ENCODE measurements around the gene RNF6. TPM values are rescaled to one million over a fixed set of nuclear protein-coding genes. Genes with fewer than 3 reads are reported as not detected.

RNF6 gene
- total and polyA plus RNA-seq, 2 donors (not counting 1 experiment from before 2014, with no cell fraction given) = 20.1 to 52.4 TPM

DNA sequence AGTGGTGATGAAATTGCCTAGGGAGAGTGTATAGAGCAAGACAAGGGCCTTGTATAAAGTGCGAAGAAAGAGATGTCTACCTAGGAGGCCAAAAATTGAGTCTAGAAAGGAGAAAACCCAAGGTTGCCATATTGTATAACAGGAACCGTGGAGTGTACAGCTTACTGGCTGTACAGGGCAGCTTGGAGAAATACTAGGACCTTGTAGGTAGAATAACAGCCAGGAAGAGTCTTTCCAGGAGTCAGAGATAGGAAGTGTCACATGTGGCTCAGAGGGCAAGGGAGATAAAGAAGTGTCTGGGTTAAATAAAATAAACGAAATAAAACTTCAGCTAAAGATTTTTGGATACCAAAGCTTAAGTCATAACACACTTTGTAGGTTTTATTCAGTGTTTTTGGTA, 44.2 kb upstream of the RNF6 start:
- ATAC-seq (ENCODE audit: low read depth) (no peak), DNase-seq (no peak)
- H3K27me3 ChIP-seq (replicated peaks in 1 of 4; ENCODE audit: control extremely low read depth in 1 of 4, control insufficient read depth in 3 of 4, insufficient read depth in 4 of 4, low read length in 3 of 4) = no peaks in the 10 kb centered on the region
- 100% methylated on average over 2 of the region's 3 CpGs for WGBS (ENCODE audit: insufficient coverage)
- H3K27ac Mint-ChIP-seq = no peak overlapping the region
- H3K27me3 Mint-ChIP-seq = no peaks in the 10 kb centered on the region
- H3K9me3 ChIP-seq (ENCODE audit: control extremely low read depth in 1 of 3, control insufficient read depth in 2 of 3, insufficient read depth in 1 of 3, low read length in 2 of 3) = peaks cover 0 to 10% (median 0%) of the 10 kb centered on the region in 3 donors
- peaks cover 96% of the 10 kb centered on the region for H3K79me2 ChIP-seq (ENCODE audit: control insufficient read depth, insufficient read depth, low read length)
- intact Hi-C loops (cut with micrococcal nuclease) = no loop called here
- no peak overlapping the region for H3K4me2 ChIP-seq (replicated peaks; ENCODE audit: low read depth, low read length, poor library complexity, severe bottlenecking)
- H3K36me3 ChIP-seq (replicated peaks in 1 of 2; ENCODE audit: control extremely low read depth in 1 of 2, control insufficient read depth in 1 of 2, extremely low read depth in 1 of 2, insufficient read depth in 2 of 2, low read length in 1 of 2) = no peaks in the 10 kb centered on the region
- no peaks in the 10 kb centered on the region for H3K9me3 Mint-ChIP-seq (ENCODE audit: insufficient read depth)
- CTCF ChIA-PET = interaction anchor here (0.5 to 1.7 kb wide), 3 partner anchors 44 to 111 kb away, joined by 3 to 5 read pairs (median 4); partner anchors contain the start of gene RNF6
- H3K9ac ChIP-seq (ENCODE audit: low read length) = no peak overlapping the region
- no peak overlapping the region for H2AFZ ChIP-seq (ENCODE audit: insufficient read depth, low read depth, low read length, poor library complexity, severe bottlenecking)
- POLR2A ChIA-PET = no interaction called here
- TF ChIP-seq EZH2 (IDR thresholded peaks at IDR 0.05; ENCODE audit: borderline replicate concordance, insufficient read depth, low read depth, low read length, poor library complexity, severe bottlenecking) (no peak), CTCF (IDR thresholded peaks at IDR 0.05) (no peak)
- no peak overlapping the region for H3K27ac ChIP-seq (ENCODE audit: low read length in 2 of 2)
- H4K20me1 ChIP-seq (ENCODE audit: control insufficient read depth, insufficient read depth, low read length, poor library complexity, severe bottlenecking) = peaks cover 46% of the 10 kb centered on the region
- peaks cover 31% of the 10 kb centered on the region for H3K4me1 Mint-ChIP-seq
- H3K4me1 ChIP-seq (ENCODE audit: control insufficient read depth in 2 of 2, insufficient read depth in 2 of 2, low read length in 2 of 2) = peaks cover 0 to 8% of the 10 kb centered on the region in 2 donors
- no peak overlapping the region for H3K4me3 Mint-ChIP-seq
- H3K4me3 ChIP-seq (ENCODE audit: control extremely low read depth in 1 of 5, extremely low read depth in 1 of 5, insufficient read depth in 1 of 5, low read depth in 2 of 5, low read length in 4 of 5) = no peak overlapping the region

GRCh38 chr13:26262156-26262555, 40.0 kb upstream of the RNF6 start:
- H3K9me3 Mint-ChIP-seq (ENCODE audit: insufficient read depth) = no peaks in the 10 kb centered on the region
- TF ChIP-seq CTCF (IDR thresholded peaks at IDR 0.05) (no peak), EZH2 (IDR thresholded peaks at IDR 0.05; ENCODE audit: borderline replicate concordance, insufficient read depth, low read depth, low read length, poor library complexity, severe bottlenecking) (no peak)
- H3K4me1 ChIP-seq (ENCODE audit: control insufficient read depth in 2 of 2, insufficient read depth in 2 of 2, low read length in 2 of 2) = peaks cover 0 to 8% of the 10 kb centered on the region in 2 donors
- H3K79me2 ChIP-seq (ENCODE audit: control insufficient read depth, insufficient read depth, low read length) = peaks cover 97% of the 10 kb centered on the region
- H2AFZ ChIP-seq (ENCODE audit: insufficient read depth, low read depth, low read length, poor library complexity, severe bottlenecking) = no peak overlapping the region
- H3K9ac ChIP-seq (ENCODE audit: low read length) = no peak overlapping the region
- peaks cover 0 to 10% (median 0%) of the 10 kb centered on the region in 3 donors for H3K9me3 ChIP-seq (ENCODE audit: control extremely low read depth in 1 of 3, control insufficient read depth in 2 of 3, insufficient read depth in 1 of 3, low read length in 2 of 3)
- ChIA-PET CTCF (no interaction called here), POLR2A (no interaction called here)
- peaks cover 28% of the 10 kb centered on the region for H4K20me1 ChIP-seq (ENCODE audit: control insufficient read depth, insufficient read depth, low read length, poor library complexity, severe bottlenecking)
- no peak overlapping the region for H3K4me3 ChIP-seq (ENCODE audit: control extremely low read depth in 1 of 5, extremely low read depth in 1 of 5, insufficient read depth in 1 of 5, low read depth in 2 of 5, low read length in 4 of 5)
- no peaks in the 10 kb centered on the region for H3K27me3 ChIP-seq (replicated peaks in 1 of 4; ENCODE audit: control extremely low read depth in 1 of 4, control insufficient read depth in 3 of 4, insufficient read depth in 4 of 4, low read length in 3 of 4)
- no peaks in the 10 kb centered on the region for H3K36me3 ChIP-seq (replicated peaks in 1 of 2; ENCODE audit: control extremely low read depth in 1 of 2, control insufficient read depth in 1 of 2, extremely low read depth in 1 of 2, insufficient read depth in 2 of 2, low read length in 1 of 2)
- DNase-seq (no peak), ATAC-seq (ENCODE audit: low read depth) (no peak)
- H3K4me3 Mint-ChIP-seq = no peak overlapping the region
- peaks cover 25% of the 10 kb centered on the region for H3K4me1 Mint-ChIP-seq
- WGBS (ENCODE audit: insufficient coverage) = no CpG with 5 or more reads among the region's 2 CpGs
- no peak overlapping the region for H3K4me2 ChIP-seq (replicated peaks; ENCODE audit: low read depth, low read length, poor library complexity, severe bottlenecking)
- H3K27me3 Mint-ChIP-seq = no peaks in the 10 kb centered on the region
- intact Hi-C loops (cut with micrococcal nuclease) = no loop called here
- no peak overlapping the region for H3K27ac ChIP-seq (ENCODE audit: low read length in 2 of 2)
- no peak overlapping the region for H3K27ac Mint-ChIP-seq

Data from B cell (primary cell).